ENCODE measurements around the gene SLC22A4.
A peak's percentile ranks its signal among the peaks of the same experiment; 100 is the strongest.

SLC22A4 gene

DNA sequence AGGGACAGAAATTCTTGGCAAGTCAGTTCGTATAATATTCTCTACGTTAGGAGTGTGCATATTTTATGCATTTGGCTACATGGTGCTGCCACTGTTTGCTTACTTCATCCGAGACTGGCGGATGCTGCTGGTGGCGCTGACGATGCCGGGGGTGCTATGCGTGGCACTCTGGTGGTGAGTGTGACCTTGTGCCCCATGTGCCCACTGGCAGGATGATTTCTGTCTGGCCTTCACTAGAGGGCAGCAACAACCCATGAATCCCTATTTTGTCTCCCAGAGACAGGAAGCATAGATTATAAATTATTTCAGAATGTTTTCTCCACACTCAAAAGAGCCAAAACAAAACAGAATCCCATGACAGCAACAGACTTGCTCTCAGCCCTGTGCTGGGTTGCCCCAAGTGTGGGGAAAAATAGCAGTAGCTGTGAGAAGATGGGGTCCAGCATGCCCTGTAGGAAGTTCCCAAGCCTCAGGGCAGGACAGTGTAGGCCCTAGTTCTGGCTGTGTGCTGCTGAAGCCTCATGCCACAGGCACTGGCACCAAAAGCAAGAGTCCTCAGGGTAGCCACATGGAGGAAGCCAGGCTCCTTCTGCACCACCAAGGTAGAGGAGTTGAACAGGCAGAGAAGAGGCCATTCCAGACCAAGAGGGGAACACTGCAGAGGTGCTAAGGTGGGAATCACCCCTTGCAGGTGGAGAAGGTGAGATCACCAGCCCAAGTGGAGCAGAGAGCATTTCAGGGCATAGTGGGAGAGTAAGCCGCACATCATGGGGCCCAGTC, 91.3 kb downstream of the SLC22A4 start:
- Histone ChIP-seq H3K27ac (ENCODE audit: low read depth, low read length) (no peak overlapping the region), H3K4me1 (ENCODE audit: control insufficient read depth in 1 of 2, insufficient read depth in 2 of 2, low read length in 2 of 2) (peaks cover 40 to 43% of the 10 kb centered on the region in 2 donors), H3K27me3 (ENCODE audit: control insufficient read depth in 1 of 2, insufficient read depth in 2 of 2, low read length in 2 of 2) (no peaks in the 10 kb centered on the region), H3K9me3 (ENCODE audit: control insufficient read depth in 1 of 2, low read length in 2 of 2) (no peaks in the 10 kb centered on the region), H3K36me3 (ENCODE audit: control insufficient read depth in 1 of 2, insufficient read depth in 2 of 2, low read length in 2 of 2) (peaks cover 3 to 24% of the 10 kb centered on the region in 2 donors), H3K9ac (ENCODE audit: low read depth in 1 of 2, low read length in 2 of 2) (peak overlapping the region in 1 of 2 donors; percentile 0), H3K4me3 (ENCODE audit: low read depth in 1 of 2, low read length in 2 of 2) (no peak overlapping the region)

GRCh38 chr5:132386644-132387286, 92.6 kb downstream of the SLC22A4 start:
- Histone ChIP-seq H3K4me3 (ENCODE audit: low read depth in 1 of 2, low read length in 2 of 2) (peak overlapping the region in 1 of 2 donors; percentile 34), H3K27me3 (ENCODE audit: control insufficient read depth in 1 of 2, insufficient read depth in 2 of 2, low read length in 2 of 2) (no peaks in the 10 kb centered on the region), H3K27ac (ENCODE audit: low read depth, low read length) (peak overlapping the region; percentile 69), H3K36me3 (ENCODE audit: control insufficient read depth in 1 of 2, insufficient read depth in 2 of 2, low read length in 2 of 2) (peaks cover 8 to 26% of the 10 kb centered on the region in 2 donors), H3K9ac (ENCODE audit: low read depth in 1 of 2, low read length in 2 of 2) (peak overlapping the region; percentile 34 to 45), H3K9me3 (ENCODE audit: control insufficient read depth in 1 of 2, low read length in 2 of 2) (no peaks in the 10 kb centered on the region), H3K4me1 (ENCODE audit: control insufficient read depth in 1 of 2, insufficient read depth in 2 of 2, low read length in 2 of 2) (peaks cover 40 to 43% of the 10 kb centered on the region in 2 donors)

- Histone ChIP-seq H3K4me3 (ENCODE audit: low read depth in 1 of 2, low read length in 2 of 2) (no peak overlapping the region), H3K4me1 (ENCODE audit: control insufficient read depth in 1 of 2, insufficient read depth in 2 of 2, low read length in 2 of 2) (peaks cover 40 to 43% of the 10 kb centered on the region in 2 donors), H3K9me3 (ENCODE audit: control insufficient read depth in 1 of 2, low read length in 2 of 2) (no peaks in the 10 kb centered on the region), H3K9ac (ENCODE audit: low read depth in 1 of 2, low read length in 2 of 2) (no peak overlapping the region), H3K27me3 (ENCODE audit: control insufficient read depth in 1 of 2, insufficient read depth in 2 of 2, low read length in 2 of 2) (no peaks in the 10 kb centered on the region), H3K36me3 (ENCODE audit: control insufficient read depth in 1 of 2, insufficient read depth in 2 of 2, low read length in 2 of 2) (peaks cover 17 to 31% of the 10 kb centered on the region in 2 donors), H3K27ac (ENCODE audit: low read depth, low read length) (peak overlapping the region; percentile 80)
Observed at GRCh38 chr5:132387640-132388117, 93.5 kb downstream of the SLC22A4 start.

- H3K4me1 ChIP-seq (ENCODE audit: control insufficient read depth in 1 of 2, insufficient read depth in 2 of 2, low read length in 2 of 2): peaks cover 40 to 43% of the 10 kb centered on the region in 2 donors
- H3K27ac ChIP-seq (ENCODE audit: low read depth, low read length): peak overlapping the region; percentile 80
- H3K9me3 ChIP-seq (ENCODE audit: control insufficient read depth in 1 of 2, low read length in 2 of 2): no peaks in the 10 kb centered on the region
- no peak overlapping the region for H3K4me3 ChIP-seq (ENCODE audit: low read depth in 1 of 2, low read length in 2 of 2)
- H3K27me3 ChIP-seq (ENCODE audit: control insufficient read depth in 1 of 2, insufficient read depth in 2 of 2, low read length in 2 of 2): no peaks in the 10 kb centered on the region
- H3K9ac ChIP-seq (ENCODE audit: low read depth in 1 of 2, low read length in 2 of 2): peak overlapping the region in 1 of 2 donors; percentile 28
- peaks cover 25 to 39% of the 10 kb centered on the region in 2 donors for H3K36me3 ChIP-seq (ENCODE audit: control insufficient read depth in 1 of 2, insufficient read depth in 2 of 2, low read length in 2 of 2)
Observed at GRCh38 chr5:132388244-132389050, 94.3 kb downstream of the SLC22A4 start.

GRCh38 chr5:132389051-132389331, 94.8 kb downstream of the SLC22A4 start:
- Histone ChIP-seq H3K9ac (ENCODE audit: low read depth in 1 of 2, low read length in 2 of 2) (peak overlapping the region in 1 of 2 donors; percentile 28), H3K36me3 (ENCODE audit: control insufficient read depth in 1 of 2, insufficient read depth in 2 of 2, low read length in 2 of 2) (peaks cover 29 to 42% of the 10 kb centered on the region in 2 donors), H3K27me3 (ENCODE audit: control insufficient read depth in 1 of 2, insufficient read depth in 2 of 2, low read length in 2 of 2) (no peaks in the 10 kb centered on the region), H3K27ac (ENCODE audit: low read depth, low read length) (no peak overlapping the region), H3K9me3 (ENCODE audit: control insufficient read depth in 1 of 2, low read length in 2 of 2) (no peaks in the 10 kb centered on the region), H3K4me1 (ENCODE audit: control insufficient read depth in 1 of 2, insufficient read depth in 2 of 2, low read length in 2 of 2) (peaks cover 40 to 43% of the 10 kb centered on the region in 2 donors), H3K4me3 (ENCODE audit: low read depth in 1 of 2, low read length in 2 of 2) (no peak overlapping the region)

- Histone ChIP-seq H3K9me3 (ENCODE audit: control insufficient read depth in 1 of 2, low read length in 2 of 2) (no peaks in the 10 kb centered on the region), H3K4me1 (ENCODE audit: control insufficient read depth in 1 of 2, insufficient read depth in 2 of 2, low read length in 2 of 2) (peaks cover 40 to 43% of the 10 kb centered on the region in 2 donors), H3K9ac (ENCODE audit: low read depth in 1 of 2, low read length in 2 of 2) (no peak overlapping the region), H3K36me3 (ENCODE audit: control insufficient read depth in 1 of 2, insufficient read depth in 2 of 2, low read length in 2 of 2) (peaks cover 37 to 42% of the 10 kb centered on the region in 2 donors), H3K27ac (ENCODE audit: low read depth, low read length) (no peak overlapping the region), H3K4me3 (ENCODE audit: low read depth in 1 of 2, low read length in 2 of 2) (no peak overlapping the region), H3K27me3 (ENCODE audit: control insufficient read depth in 1 of 2, insufficient read depth in 2 of 2, low read length in 2 of 2) (no peaks in the 10 kb centered on the region)
Observed at GRCh38 chr5:132389585-132390286, 95.5 kb downstream of the SLC22A4 start.

- H3K9me3 ChIP-seq (ENCODE audit: control insufficient read depth in 1 of 2, low read length in 2 of 2): no peaks in the 10 kb centered on the region
- no peak overlapping the region for H3K4me3 ChIP-seq (ENCODE audit: low read depth in 1 of 2, low read length in 2 of 2)
- H3K36me3 ChIP-seq (ENCODE audit: control insufficient read depth in 1 of 2, insufficient read depth in 2 of 2, low read length in 2 of 2): peaks cover 41 to 54% of the 10 kb centered on the region in 2 donors
- peaks cover 29 to 37% of the 10 kb centered on the region in 2 donors for H3K4me1 ChIP-seq (ENCODE audit: control insufficient read depth in 1 of 2, insufficient read depth in 2 of 2, low read length in 2 of 2)
- H3K27ac ChIP-seq (ENCODE audit: low read depth, low read length): no peak overlapping the region
- no peaks in the 10 kb centered on the region for H3K27me3 ChIP-seq (ENCODE audit: control insufficient read depth in 1 of 2, insufficient read depth in 2 of 2, low read length in 2 of 2)
- H3K9ac ChIP-seq (ENCODE audit: low read depth in 1 of 2, low read length in 2 of 2): no peak overlapping the region
Observed at GRCh38 chr5:132391247-132391646, 97.1 kb downstream of the SLC22A4 start.

DNA sequence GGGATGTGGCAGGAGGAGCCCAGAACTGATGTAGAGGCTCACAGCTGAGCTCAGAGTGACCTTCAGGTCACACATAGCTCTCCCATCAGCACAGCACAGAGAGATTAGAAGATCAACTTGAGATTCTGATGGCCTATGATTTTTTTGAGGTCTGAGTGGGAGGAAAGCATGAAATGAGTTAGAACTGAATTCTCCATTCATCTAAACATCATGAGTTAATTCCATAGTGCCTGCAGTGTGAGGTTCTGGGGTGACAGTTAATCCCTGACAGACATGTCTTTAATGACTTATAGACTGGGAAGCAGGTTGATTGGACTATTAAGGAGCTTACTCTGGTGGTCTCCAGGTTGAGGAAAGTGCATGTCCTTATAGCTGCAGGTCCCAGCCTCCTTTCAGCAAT, 97.7 kb downstream of the SLC22A4 start:
- Histone ChIP-seq H3K9ac (ENCODE audit: low read depth in 1 of 2, low read length in 2 of 2) (no peak overlapping the region), H3K36me3 (ENCODE audit: control insufficient read depth in 1 of 2, insufficient read depth in 2 of 2, low read length in 2 of 2) (peaks cover 44 to 54% of the 10 kb centered on the region in 2 donors), H3K9me3 (ENCODE audit: control insufficient read depth in 1 of 2, low read length in 2 of 2) (no peaks in the 10 kb centered on the region), H3K27me3 (ENCODE audit: control insufficient read depth in 1 of 2, insufficient read depth in 2 of 2, low read length in 2 of 2) (no peaks in the 10 kb centered on the region), H3K27ac (ENCODE audit: low read depth, low read length) (no peak overlapping the region), H3K4me3 (ENCODE audit: low read depth in 1 of 2, low read length in 2 of 2) (no peak overlapping the region), H3K4me1 (ENCODE audit: control insufficient read depth in 1 of 2, insufficient read depth in 2 of 2, low read length in 2 of 2) (peaks cover 23 to 30% of the 10 kb centered on the region in 2 donors)

DNA sequence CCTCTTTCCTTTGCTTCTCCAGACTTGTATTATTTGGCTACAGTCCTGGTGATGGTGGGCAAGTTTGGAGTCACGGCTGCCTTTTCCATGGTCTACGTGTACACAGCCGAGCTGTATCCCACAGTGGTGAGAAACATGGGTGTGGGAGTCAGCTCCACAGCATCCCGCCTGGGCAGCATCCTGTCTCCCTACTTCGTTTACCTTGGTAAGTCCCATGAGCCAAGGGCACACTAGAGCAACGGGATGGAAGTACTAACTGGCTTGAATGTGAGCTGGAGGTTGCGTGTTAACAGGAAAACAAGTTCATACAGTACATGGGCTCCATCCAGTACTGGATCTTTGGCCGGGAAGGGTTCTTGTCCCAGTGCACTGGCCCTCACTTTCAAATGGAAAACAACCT, 98.2 kb downstream of the SLC22A4 start:
- H3K4me1 ChIP-seq (ENCODE audit: control insufficient read depth in 1 of 2, insufficient read depth in 2 of 2, low read length in 2 of 2): peaks cover 18 to 25% of the 10 kb centered on the region in 2 donors
- H3K4me3 ChIP-seq (ENCODE audit: low read depth in 1 of 2, low read length in 2 of 2): no peak overlapping the region
- H3K27me3 ChIP-seq (ENCODE audit: control insufficient read depth in 1 of 2, insufficient read depth in 2 of 2, low read length in 2 of 2): no peaks in the 10 kb centered on the region
- no peak overlapping the region for H3K27ac ChIP-seq (ENCODE audit: low read depth, low read length)
- H3K9me3 ChIP-seq (ENCODE audit: control insufficient read depth in 1 of 2, low read length in 2 of 2): no peaks in the 10 kb centered on the region
- no peak overlapping the region for H3K9ac ChIP-seq (ENCODE audit: low read depth in 1 of 2, low read length in 2 of 2)
- H3K36me3 ChIP-seq (ENCODE audit: control insufficient read depth in 1 of 2, insufficient read depth in 2 of 2, low read length in 2 of 2): peaks cover 44 to 54% of the 10 kb centered on the region in 2 donors
